ENCODE results near the gene KATNAL2. TPM values are rescaled to one million over a fixed set of nuclear protein-coding genes. Genes with fewer than 3 reads are reported as not detected.
"Not testable (repeated sequence)": the region's sequence is repeated elsewhere in the genome, so short reads cannot be mapped to it uniquely, and the experiment has no call there.

The KATNAL2 gene
- total RNA-seq, 4 donors from 2014 or later, result 4.4 to 5.2 (median 5.0) TPM

GRCh38 chr18:46953195-46953594 lies 35.8 kb downstream of the KATNAL2 start:
- no peaks in the 10 kb centered on the region for H3K36me3 ChIP-seq
- H3K4me1 ChIP-seq, result no peaks in the 10 kb centered on the region
- in situ Hi-C loops (cut with MboI; ENCODE audit: low pct_ligation_motif_present in 1 of 4, low pct_unique_long_range_greater_than_20kb in 1 of 4, low sequenced_read_pairs in 3 of 4) (no loop called here), intact Hi-C loops (cut with DNase I; ENCODE audit: low total_unique reads) (no loop called here)
- no peak overlapping the region for H3K4me3 ChIP-seq
- no peak for DNase-seq
- no peak overlapping the region for H3K27ac ChIP-seq
- H3K27me3 ChIP-seq, result no peaks in the 10 kb centered on the region
- WGBS, 2 donors (ENCODE audit: low coverage in 1 of 2), result 70% methylated on average over 5 of the region's 5 CpGs; no CpG with 5 or more reads in 1 of the 2 donors
- no peaks in the 10 kb centered on the region for H3K9me3 ChIP-seq
- no peak for TF ChIP-seq EP300 (IDR thresholded peaks at IDR 0.05; ENCODE audit: low read depth)
- no peak for TF ChIP-seq CTCF (IDR thresholded peaks at IDR 0.05)
- TF ChIP-seq POLR2AphosphoS5 (IDR thresholded peaks at IDR 0.05), result no peak
- TF ChIP-seq POLR2A (IDR thresholded peaks at IDR 0.05), result no peak

- intact Hi-C loops (cut with DNase I; ENCODE audit: low total_unique reads) (no loop called here), in situ Hi-C loops (cut with MboI; ENCODE audit: low pct_ligation_motif_present in 1 of 4, low pct_unique_long_range_greater_than_20kb in 1 of 4, low sequenced_read_pairs in 3 of 4) (no loop called here)
- TF ChIP-seq CTCF (IDR thresholded peaks at IDR 0.05) (no peak), POLR2A (IDR thresholded peaks at IDR 0.05) (no peak), POLR2AphosphoS5 (IDR thresholded peaks at IDR 0.05) (no peak), EP300 (IDR thresholded peaks at IDR 0.05; ENCODE audit: low read depth) (no peak)
- Histone ChIP-seq H3K4me3 (no peak overlapping the region), H3K4me1 (no peaks in the 10 kb centered on the region), H3K27ac (no peak overlapping the region), H3K27me3 (no peaks in the 10 kb centered on the region), H3K9me3 (no peaks in the 10 kb centered on the region), H3K36me3 (no peaks in the 10 kb centered on the region)
- 66 to 82% methylated on average over 4 of the region's 4 CpGs for WGBS, 2 donors (ENCODE audit: low coverage in 1 of 2)
- no peak for DNase-seq
Observed at GRCh38 chr18:46958209-46958608, 40.8 kb downstream of the KATNAL2 start.

DNA sequence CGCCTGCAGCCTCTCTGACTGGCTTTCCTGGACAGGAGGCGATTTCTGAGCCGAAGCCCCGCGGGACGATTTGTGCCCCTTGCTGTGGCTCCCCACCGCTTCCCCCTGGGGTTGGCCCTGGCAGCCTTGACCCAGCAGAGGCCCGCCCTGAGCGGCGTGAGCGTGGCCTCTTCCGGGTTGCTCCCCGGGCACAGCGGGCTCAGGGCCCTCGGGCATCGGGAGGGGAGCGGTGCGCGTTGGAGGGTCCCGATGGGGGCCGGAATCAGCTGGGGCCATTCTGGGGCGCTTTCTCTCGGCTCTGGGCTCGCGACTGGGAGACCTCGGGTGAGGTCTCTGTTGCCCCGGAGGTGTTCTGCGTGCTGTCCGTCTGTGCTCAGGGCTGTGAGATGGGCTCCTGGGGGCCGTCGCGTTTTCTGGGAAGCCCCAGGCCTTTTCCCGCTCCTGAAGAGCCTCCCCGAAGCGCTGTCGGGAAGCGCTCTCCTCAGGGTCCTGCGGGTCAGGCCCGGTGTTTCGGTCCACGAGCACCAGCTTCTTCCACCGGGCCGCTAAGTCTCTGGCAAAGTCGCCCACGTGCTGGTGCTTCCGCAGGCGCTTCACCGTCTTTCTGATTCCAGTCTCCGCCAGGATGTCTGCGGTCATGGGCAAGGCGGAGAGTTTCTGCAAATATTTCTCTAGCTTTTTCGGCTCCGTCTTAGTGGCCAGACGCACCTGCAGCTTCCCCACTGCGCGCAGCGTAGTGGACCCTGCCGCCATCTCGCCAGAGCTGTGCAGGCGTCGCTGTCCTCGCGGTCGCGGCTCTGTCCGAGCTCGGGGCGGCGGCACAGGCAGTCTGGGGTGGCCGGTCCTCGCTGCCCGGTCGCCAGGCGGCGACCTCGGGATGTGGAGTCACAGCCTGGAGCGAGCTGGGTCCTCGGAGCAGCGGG lies 46.5 kb downstream of the KATNAL2 start:
- in situ Hi-C loops (cut with MboI; ENCODE audit: low pct_ligation_motif_present in 1 of 4, low pct_unique_long_range_greater_than_20kb in 1 of 4, low sequenced_read_pairs in 3 of 4); H3K4me3 ChIP-seq; H3K36me3 ChIP-seq; H3K27me3 ChIP-seq; intact Hi-C loops (cut with DNase I; ENCODE audit: low total_unique reads); H3K27ac ChIP-seq; DNase-seq; H3K4me1 ChIP-seq; H3K9me3 ChIP-seq: not testable (repeated sequence)
- no CpG with 5 or more reads among the region's 79 CpGs for WGBS, 2 donors (ENCODE audit: low coverage in 1 of 2)

DNA sequence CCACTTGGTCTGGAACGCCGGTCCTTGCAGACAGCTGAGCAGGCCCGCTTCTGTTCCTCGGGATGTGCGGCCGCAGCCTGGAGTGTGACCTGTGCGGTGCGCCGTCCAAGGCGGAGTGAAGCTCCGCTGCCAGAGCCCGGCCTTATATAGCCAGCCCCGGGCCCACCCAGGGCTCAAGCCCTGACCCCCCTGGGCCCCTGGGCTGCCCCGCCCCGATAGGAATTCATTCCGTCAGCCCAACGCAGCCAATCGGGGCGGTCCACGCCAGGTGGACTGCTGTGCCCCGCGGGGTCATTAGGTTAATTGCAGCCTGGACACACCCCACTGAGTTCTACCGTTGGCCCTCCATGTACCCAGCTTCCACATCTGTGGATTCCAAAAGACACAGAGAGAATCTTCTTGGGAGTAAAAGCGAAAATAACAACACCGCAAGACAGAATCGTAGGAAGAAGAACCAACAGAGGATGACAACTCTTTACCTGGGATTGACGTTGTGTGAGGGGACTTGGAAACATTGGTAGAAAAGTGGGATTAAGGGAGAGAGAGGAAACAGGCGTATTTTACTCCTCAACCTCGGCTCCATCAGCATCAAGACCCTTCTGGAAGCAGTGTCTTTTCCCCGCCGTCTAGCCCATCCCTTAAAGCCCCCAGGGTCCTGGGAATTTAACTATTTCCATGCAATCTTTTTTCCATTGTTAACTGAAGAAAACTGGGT lies 47.3 kb downstream of the KATNAL2 start:
- H3K4me1 ChIP-seq; H3K27me3 ChIP-seq; DNase-seq; H3K9me3 ChIP-seq; H3K27ac ChIP-seq; intact Hi-C loops (cut with DNase I; ENCODE audit: low total_unique reads); in situ Hi-C loops (cut with MboI; ENCODE audit: low pct_ligation_motif_present in 1 of 4, low pct_unique_long_range_greater_than_20kb in 1 of 4, low sequenced_read_pairs in 3 of 4); H3K4me3 ChIP-seq; H3K36me3 ChIP-seq: not testable (repeated sequence)
- 86 to 88% methylated on average over 8 of the region's 31 CpGs for WGBS, 2 donors (ENCODE audit: low coverage in 1 of 2)

DNA sequence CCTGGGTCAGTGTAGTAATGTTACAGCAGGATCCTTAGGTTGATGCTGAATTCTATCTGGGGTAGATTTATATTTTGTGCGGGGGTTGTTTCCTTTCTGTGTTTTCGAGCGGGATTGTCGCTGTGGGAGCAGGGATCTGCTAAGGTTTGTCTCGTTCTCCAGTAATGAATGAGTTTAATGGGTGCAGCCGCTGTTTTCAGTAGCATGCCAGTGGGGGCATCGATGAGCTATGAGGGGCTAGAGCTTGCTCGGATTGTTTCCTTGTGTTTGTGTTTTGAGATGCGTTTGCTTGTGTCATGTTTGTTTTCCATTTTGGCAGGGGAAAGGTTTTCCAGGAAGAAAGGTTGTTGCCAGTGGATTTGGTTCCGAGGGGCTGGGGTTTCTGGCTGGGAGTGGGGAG lies 48.9 kb downstream of the KATNAL2 start:
- 79% methylated on average over 4 of the region's 10 CpGs; no CpG with 5 or more reads in 1 of the 2 donors for WGBS, 2 donors (ENCODE audit: low coverage in 1 of 2)
- H3K27me3 ChIP-seq; DNase-seq; H3K4me1 ChIP-seq; H3K4me3 ChIP-seq; H3K27ac ChIP-seq; in situ Hi-C loops (cut with MboI; ENCODE audit: low pct_ligation_motif_present in 1 of 4, low pct_unique_long_range_greater_than_20kb in 1 of 4, low sequenced_read_pairs in 3 of 4); H3K9me3 ChIP-seq; intact Hi-C loops (cut with DNase I; ENCODE audit: low total_unique reads); H3K36me3 ChIP-seq: not testable (repeated sequence)

GRCh38 chr18:46969551-46969950 lies 52.1 kb downstream of the KATNAL2 start:
- H3K36me3 ChIP-seq; DNase-seq; H3K4me1 ChIP-seq; H3K4me3 ChIP-seq; H3K27ac ChIP-seq; in situ Hi-C loops (cut with MboI; ENCODE audit: low pct_ligation_motif_present in 1 of 4, low pct_unique_long_range_greater_than_20kb in 1 of 4, low sequenced_read_pairs in 3 of 4); intact Hi-C loops (cut with DNase I; ENCODE audit: low total_unique reads); H3K27me3 ChIP-seq; H3K9me3 ChIP-seq: not testable (repeated sequence)
- WGBS, 2 donors (ENCODE audit: low coverage in 1 of 2), result no CpG with 5 or more reads among the region's 32 CpGs

- in situ Hi-C loops (cut with MboI; ENCODE audit: low pct_ligation_motif_present in 1 of 4, low pct_unique_long_range_greater_than_20kb in 1 of 4, low sequenced_read_pairs in 3 of 4); H3K4me3 ChIP-seq; H3K27ac ChIP-seq; H3K9me3 ChIP-seq; H3K27me3 ChIP-seq; H3K36me3 ChIP-seq; H3K4me1 ChIP-seq; intact Hi-C loops (cut with DNase I; ENCODE audit: low total_unique reads); DNase-seq: not testable (repeated sequence)
- no CpG with 5 or more reads among the region's 10 CpGs for WGBS, 2 donors (ENCODE audit: low coverage in 1 of 2)
Observed at GRCh38 chr18:47019870-47020269, 102.5 kb downstream of the KATNAL2 start.

DNA sequence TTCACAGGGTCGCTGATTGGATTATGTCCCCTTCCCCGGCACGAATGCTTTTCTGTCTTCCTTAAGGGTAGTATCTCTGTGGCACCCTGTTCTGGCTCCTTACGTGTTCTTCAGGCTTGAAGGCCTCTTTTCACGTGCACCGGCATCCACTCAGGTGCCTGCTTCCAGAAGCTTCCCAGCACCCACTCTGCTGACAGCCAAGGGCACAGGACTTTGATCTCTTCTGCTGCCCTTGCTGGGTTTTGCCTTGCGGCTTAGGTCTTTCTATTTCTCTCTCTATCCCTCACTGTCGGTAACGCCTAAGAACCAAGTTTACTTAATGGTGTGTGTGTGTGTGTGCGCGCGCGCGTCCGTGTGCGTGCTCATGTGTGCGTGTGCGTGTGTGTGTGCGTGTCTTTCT lies 103.4 kb downstream of the KATNAL2 start:
- H3K27me3 ChIP-seq; H3K4me3 ChIP-seq; in situ Hi-C loops (cut with MboI; ENCODE audit: low pct_ligation_motif_present in 1 of 4, low pct_unique_long_range_greater_than_20kb in 1 of 4, low sequenced_read_pairs in 3 of 4); DNase-seq; H3K4me1 ChIP-seq; H3K36me3 ChIP-seq; intact Hi-C loops (cut with DNase I; ENCODE audit: low total_unique reads); H3K27ac ChIP-seq; H3K9me3 ChIP-seq: not testable (repeated sequence)
- WGBS, 2 donors (ENCODE audit: low coverage in 1 of 2), result no CpG with 5 or more reads among the region's 19 CpGs
